Activated T-helper 2 cell treated with anti-CD3 and anti-CD28 coated beads, Interferon-gamma antibody, Interleukin-2, Interleukin-4, amounts not matched to agents 10 μg/mL and 5 μg/mL and 100 μg/mL, durations not matched to agents 14 hours and 24 hours and 36 hours (primary cell): Measurements from ENCODE around the gene MAP2K6. TPM values are rescaled to one million over a fixed set of nuclear protein-coding genes. Genes with fewer than 3 reads are reported as not detected.

Experiments used
- DNase-seq: peaks from one replicate; pipeline ENCODE4 v3.0.0; 2021; ENCODE audit warnings: low spot score
- H3K27ac Mint-ChIP-seq: one replicate; pipeline ENCODE4 v1.8.0; 2021; ENCODE audit warnings: mixed read lengths
- H3K27me3 Mint-ChIP-seq: one replicate; pipeline ENCODE4 v1.8.0; 2021; ENCODE audit warnings: low read depth, mixed read lengths
- H3K36me3 Mint-ChIP-seq: one replicate; pipeline ENCODE4 v1.8.0; 2021; ENCODE audit warnings: low read depth, mixed read lengths
- H3K4me1 Mint-ChIP-seq: one replicate; pipeline ENCODE4 v1.8.0; 2021; ENCODE audit warnings: low read depth, mixed read lengths
- H3K4me3 Mint-ChIP-seq: one replicate; pipeline ENCODE4 v1.8.0; 2021; ENCODE audit warnings: low read depth, mild to moderate bottlenecking, moderate library complexity, mixed read lengths
- H3K9me3 Mint-ChIP-seq: one replicate; pipeline ENCODE4 v1.8.0; 2021; ENCODE audit warnings: mixed read lengths
- intact Hi-C: fragments of 100-400 bp; cut with micrococcal nuclease; formaldehyde crosslinking; loops from one replicate; pipeline ENCODE4 v1.15.1; 2023
- total RNA-seq: library from RNA; stranded (reverse); gene quantifications from 2 replicates; pipeline ENCODE4 v1.2.3, GENCODE V29; 2022

Gene MAP2K6
- total RNA-seq, 1 donor from 2014 or later: 3.1 TPM

DNA sequence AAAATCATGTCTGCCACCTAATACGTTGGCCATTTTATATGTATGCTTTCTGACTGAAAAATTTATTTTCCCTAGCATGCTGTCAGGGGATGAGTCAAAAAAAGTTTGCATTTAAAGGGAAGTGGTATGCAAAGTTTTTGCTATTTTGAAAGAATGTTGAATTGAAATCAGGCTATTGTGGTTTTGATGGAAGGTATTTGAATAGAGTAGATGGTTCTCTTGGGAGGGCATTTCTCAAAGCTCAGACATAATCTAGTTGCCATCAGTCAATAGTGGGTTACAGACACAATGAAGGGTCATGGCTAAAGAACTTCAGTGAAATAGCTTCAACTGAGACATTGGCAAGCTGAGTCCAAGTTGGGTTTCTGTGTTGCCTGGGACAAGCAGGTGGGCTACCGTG is 102.4 kb downstream of the MAP2K6 start:
- no peaks in the 10 kb centered on the region for H3K9me3 Mint-ChIP-seq

GRCh38 chr17:69518951-69519350 is 104.5 kb downstream of the MAP2K6 start:
- Mint-ChIP-seq H3K4me3 (no peak overlapping the region), H3K4me1 (no peaks in the 10 kb centered on the region), H3K36me3 (no peaks in the 10 kb centered on the region), H3K27me3 (no peaks in the 10 kb centered on the region), H3K27ac (no peak overlapping the region), H3K9me3 (no peaks in the 10 kb centered on the region)
- DNase-seq: no peak
- intact Hi-C loops: no loop called here

More for the DNA sequence above, 102.4 kb downstream of the MAP2K6 start:
- Mint-ChIP-seq H3K27ac (no peak overlapping the region), H3K27me3 (no peaks in the 10 kb centered on the region), H3K4me1 (no peaks in the 10 kb centered on the region), H3K4me3 (no peak overlapping the region), H3K36me3 (no peaks in the 10 kb centered on the region)
- intact Hi-C loops: no loop called here
- no peak for DNase-seq

GRCh38 chr17:69523244-69523861 is 108.9 kb downstream of the MAP2K6 start:
- Mint-ChIP-seq H3K4me1 (no peaks in the 10 kb centered on the region), H3K9me3 (no peaks in the 10 kb centered on the region), H3K27me3 (no peaks in the 10 kb centered on the region), H3K4me3 (no peak overlapping the region), H3K27ac (no peak overlapping the region), H3K36me3 (no peaks in the 10 kb centered on the region)
- no peak for DNase-seq
- intact Hi-C loops: loop anchor here (5.0 to 10.0 kb wide), 2 partner anchors 196 to 1031 kb away; partner anchors contain the start of gene ABCA5

GRCh38 chr17:69524854-69525253 is 110.4 kb downstream of the MAP2K6 start:
- Mint-ChIP-seq H3K27me3 (no peaks in the 10 kb centered on the region), H3K27ac (no peak overlapping the region), H3K4me1 (no peaks in the 10 kb centered on the region), H3K9me3 (no peaks in the 10 kb centered on the region), H3K36me3 (no peaks in the 10 kb centered on the region), H3K4me3 (no peak overlapping the region)
- intact Hi-C loops: loop anchor here (5.0 to 10.0 kb wide), 2 partner anchors 198 to 1030 kb away; partner anchors contain the start of gene ABCA5
- no peak for DNase-seq

GRCh38 chr17:69525920-69526841 is 111.7 kb downstream of the MAP2K6 start:
- intact Hi-C loops: loop anchor here (10.0 kb wide), 1 partner anchor 1029 kb away; no protein-coding TSS in a partner anchor

GRCh38 chr17:69528035-69528434 is 113.5 kb downstream of the MAP2K6 start:
- H3K9me3 Mint-ChIP-seq: no peaks in the 10 kb centered on the region
- H3K27ac Mint-ChIP-seq: no peak overlapping the region
- intact Hi-C loops: loop anchor here (10.0 kb wide), 1 partner anchor 1027 kb away; no protein-coding TSS in a partner anchor
- H3K36me3 Mint-ChIP-seq: no peaks in the 10 kb centered on the region
- H3K4me1 Mint-ChIP-seq: no peaks in the 10 kb centered on the region
- no peak overlapping the region for H3K4me3 Mint-ChIP-seq
- no peak for DNase-seq
- H3K27me3 Mint-ChIP-seq: no peaks in the 10 kb centered on the region

More at GRCh38 chr17:69525920-69526841, 111.7 kb downstream of the MAP2K6 start:
- Mint-ChIP-seq H3K27ac (no peak overlapping the region), H3K4me1 (no peaks in the 10 kb centered on the region), H3K27me3 (no peaks in the 10 kb centered on the region), H3K4me3 (no peak overlapping the region), H3K36me3 (no peaks in the 10 kb centered on the region), H3K9me3 (no peaks in the 10 kb centered on the region)
- DNase-seq: no peak

DNA sequence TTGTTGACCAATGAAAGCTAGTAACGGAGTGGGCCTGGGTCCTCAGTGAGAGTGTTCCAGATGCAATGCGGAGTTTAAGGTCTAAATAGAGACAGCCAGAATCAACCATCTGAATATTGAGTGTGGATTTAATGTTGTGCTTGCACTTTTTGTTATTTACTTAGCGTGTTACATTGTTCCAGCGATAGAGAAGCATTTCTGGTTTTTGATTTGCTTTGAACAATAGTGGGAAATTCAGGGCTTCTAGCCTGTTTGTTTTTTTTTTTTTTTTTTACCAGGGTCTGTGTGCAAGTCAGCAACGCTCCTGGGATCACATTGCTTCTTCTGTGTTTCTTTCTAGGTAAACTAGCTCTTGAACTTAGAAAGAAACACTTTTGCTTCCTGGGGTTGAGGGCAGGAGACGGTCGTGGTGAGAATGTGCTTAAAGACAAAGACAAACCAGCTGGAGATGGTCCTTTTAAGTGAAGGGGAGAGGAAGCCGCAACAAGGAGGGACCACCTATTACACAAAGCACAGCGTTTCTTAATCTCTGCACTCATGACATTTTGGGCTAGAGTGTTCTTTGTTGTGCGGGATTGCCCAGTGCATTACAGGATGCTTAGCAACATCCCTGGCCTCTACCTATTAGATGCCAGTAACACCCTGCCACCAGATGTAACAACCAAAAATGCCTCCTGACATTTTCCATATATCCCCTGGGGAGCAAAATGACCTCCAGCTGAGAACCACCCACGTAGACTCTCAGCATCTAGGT is 119.2 kb downstream of the MAP2K6 start:
- Mint-ChIP-seq H3K4me3 (no peak overlapping the region), H3K4me1 (no peaks in the 10 kb centered on the region), H3K36me3 (peaks cover 3% of the 10 kb centered on the region), H3K27me3 (no peaks in the 10 kb centered on the region), H3K9me3 (no peaks in the 10 kb centered on the region), H3K27ac (no peak overlapping the region)
- intact Hi-C loops: no loop called here
- no peak for DNase-seq

DNA sequence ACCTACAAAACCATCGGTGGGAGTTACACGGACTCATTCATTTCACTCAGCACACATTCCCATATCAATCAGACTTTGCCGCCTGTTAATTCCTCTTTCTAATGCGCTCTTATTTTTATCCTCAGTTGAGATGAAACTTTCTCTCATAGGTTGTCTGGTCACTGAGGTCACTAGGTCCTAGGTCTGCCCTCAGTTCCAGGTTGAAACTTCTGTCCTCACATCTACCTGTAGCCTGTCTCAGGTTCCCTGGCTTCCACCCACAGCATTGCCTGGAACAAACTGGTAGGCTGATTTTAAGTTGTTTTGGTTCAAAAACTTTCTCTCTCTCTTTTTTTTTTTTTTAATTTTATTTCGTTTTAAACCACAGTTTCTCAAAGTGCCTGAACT is 119.7 kb downstream of the MAP2K6 start:
- no peak overlapping the region for H3K4me3 Mint-ChIP-seq
- H3K4me1 Mint-ChIP-seq: peaks cover 2% of the 10 kb centered on the region
- peaks cover 6% of the 10 kb centered on the region for H3K36me3 Mint-ChIP-seq
- H3K27ac Mint-ChIP-seq: no peak overlapping the region
- intact Hi-C loops: no loop called here
- DNase-seq: no peak
- no peaks in the 10 kb centered on the region for H3K9me3 Mint-ChIP-seq
- no peaks in the 10 kb centered on the region for H3K27me3 Mint-ChIP-seq

DNA sequence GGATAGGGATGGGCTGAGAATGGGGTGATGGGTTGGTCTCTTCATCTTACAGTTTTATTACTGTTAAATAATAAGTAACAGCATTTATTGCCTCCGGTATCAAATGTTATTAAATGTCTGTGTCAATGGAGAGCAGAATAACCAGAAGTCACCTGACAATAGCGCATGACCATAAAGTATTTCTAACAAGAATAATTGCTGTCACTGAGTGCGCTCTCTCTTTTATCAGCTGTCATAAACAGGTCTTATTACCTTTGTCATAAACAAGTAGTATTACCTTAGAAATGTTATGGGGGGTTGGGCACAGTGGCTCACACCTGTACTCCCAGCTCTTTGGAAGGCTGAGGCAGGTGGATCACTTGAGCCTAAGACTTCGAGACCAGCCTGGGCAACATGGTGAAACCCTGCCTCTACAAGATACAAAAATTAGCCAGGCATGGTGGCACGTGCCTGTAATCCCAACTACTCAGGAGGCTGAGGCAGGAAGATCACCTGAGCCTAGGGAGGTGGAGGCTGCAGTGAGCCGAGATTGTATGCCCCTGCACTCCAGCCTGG is 120.6 kb downstream of the MAP2K6 start:
- H3K9me3 Mint-ChIP-seq: no peaks in the 10 kb centered on the region
- intact Hi-C loops: no loop called here
- H3K36me3 Mint-ChIP-seq: peaks cover 8% of the 10 kb centered on the region
- H3K27me3 Mint-ChIP-seq: no peaks in the 10 kb centered on the region
- no peak for DNase-seq
- H3K4me3 Mint-ChIP-seq: no peak overlapping the region
- H3K27ac Mint-ChIP-seq: no peak overlapping the region
- H3K4me1 Mint-ChIP-seq: peaks cover 8% of the 10 kb centered on the region

DNA sequence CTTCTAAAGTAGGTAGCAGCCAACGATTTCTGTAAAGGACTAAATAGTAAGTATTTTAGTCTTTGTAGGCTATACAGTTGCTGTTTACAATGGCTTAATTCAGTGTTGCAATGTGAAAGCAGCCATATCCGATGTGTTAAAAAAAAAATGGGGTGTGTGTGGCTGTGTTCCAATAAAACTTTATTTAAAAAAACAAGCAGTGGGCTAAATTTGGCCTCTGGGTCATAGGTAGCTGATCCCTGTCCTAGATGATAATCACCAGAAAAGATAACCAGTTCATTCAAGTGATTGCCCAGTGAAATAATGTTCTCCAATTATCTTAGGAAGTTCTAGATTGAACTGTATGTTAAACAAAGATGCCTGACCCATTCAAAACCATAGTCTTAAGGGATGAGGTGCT is 124.3 kb downstream of the MAP2K6 start:
- no peaks in the 10 kb centered on the region for H3K27me3 Mint-ChIP-seq
- no peak overlapping the region for H3K27ac Mint-ChIP-seq
- intact Hi-C loops: no loop called here
- DNase-seq: no peak
- peaks cover 8% of the 10 kb centered on the region for H3K36me3 Mint-ChIP-seq
- no peaks in the 10 kb centered on the region for H3K9me3 Mint-ChIP-seq
- no peak overlapping the region for H3K4me3 Mint-ChIP-seq
- peaks cover 8% of the 10 kb centered on the region for H3K4me1 Mint-ChIP-seq

GRCh38 chr17:69539274-69539673 is 124.8 kb downstream of the MAP2K6 start:
- Mint-ChIP-seq H3K27me3 (no peaks in the 10 kb centered on the region), H3K4me3 (no peak overlapping the region), H3K27ac (no peak overlapping the region), H3K9me3 (no peaks in the 10 kb centered on the region), H3K36me3 (peaks cover 8% of the 10 kb centered on the region), H3K4me1 (peaks cover 8% of the 10 kb centered on the region)
- DNase-seq: no peak
- intact Hi-C loops: no loop called here

- Mint-ChIP-seq H3K27ac (no peak overlapping the region), H3K4me1 (peaks cover 8% of the 10 kb centered on the region), H3K9me3 (no peaks in the 10 kb centered on the region), H3K27me3 (no peaks in the 10 kb centered on the region), H3K4me3 (no peak overlapping the region), H3K36me3 (peaks cover 8% of the 10 kb centered on the region)
- no peak for DNase-seq
- intact Hi-C loops: no loop called here
Observed at GRCh38 chr17:69539781-69540319, 125.4 kb downstream of the MAP2K6 start.
